ENCODE results near the gene KRT79. TPM values are rescaled to one million over a fixed set of nuclear protein-coding genes. Genes with fewer than 3 reads are reported as not detected.

Gene KRT79
- total RNA-seq, 2 donors from 2014 or later: not detected

DNA sequence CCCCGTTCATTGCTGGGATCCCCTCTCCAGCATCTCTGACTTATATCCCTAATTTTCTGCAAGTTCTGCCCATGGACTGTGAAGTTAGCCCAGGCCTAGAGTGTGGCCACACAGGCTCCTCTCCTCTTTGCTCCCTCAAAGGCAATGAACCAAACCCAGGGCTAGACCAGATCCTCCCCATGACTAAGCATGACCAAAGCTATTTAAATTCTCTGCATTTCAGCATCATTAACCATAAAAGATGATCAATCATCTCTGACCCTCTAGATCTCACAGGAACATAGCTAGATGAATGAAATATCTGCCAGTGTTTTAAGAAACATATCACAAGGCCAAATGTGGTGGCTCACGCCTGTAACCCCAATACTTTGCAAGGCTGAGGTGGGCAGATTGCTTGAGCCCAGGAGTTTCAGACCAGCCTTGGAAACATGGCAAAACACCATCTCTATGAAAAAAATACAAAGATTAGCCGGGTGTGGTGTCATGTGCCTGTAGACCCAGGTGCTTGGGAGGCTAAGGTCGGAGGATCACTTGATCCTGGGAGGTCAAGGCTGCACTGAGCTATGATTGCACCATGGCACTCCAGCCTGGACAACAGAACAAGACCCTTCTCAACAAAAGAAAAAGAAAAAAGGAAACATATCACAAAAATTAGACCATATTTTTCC is 36.0 kb downstream of the KRT79 start:
- 90 to 95% methylated on average over 4 of the region's 4 CpGs for WGBS, 2 experiments (ENCODE audit: insufficient coverage in 1 of 2, insufficient read length in 1 of 2)
- H3K9me3 Mint-ChIP-seq: no peaks in the 10 kb centered on the region
- no peaks in the 10 kb centered on the region for H3K9me3 ChIP-seq (ENCODE audit: control insufficient read depth, low read length)

DNA sequence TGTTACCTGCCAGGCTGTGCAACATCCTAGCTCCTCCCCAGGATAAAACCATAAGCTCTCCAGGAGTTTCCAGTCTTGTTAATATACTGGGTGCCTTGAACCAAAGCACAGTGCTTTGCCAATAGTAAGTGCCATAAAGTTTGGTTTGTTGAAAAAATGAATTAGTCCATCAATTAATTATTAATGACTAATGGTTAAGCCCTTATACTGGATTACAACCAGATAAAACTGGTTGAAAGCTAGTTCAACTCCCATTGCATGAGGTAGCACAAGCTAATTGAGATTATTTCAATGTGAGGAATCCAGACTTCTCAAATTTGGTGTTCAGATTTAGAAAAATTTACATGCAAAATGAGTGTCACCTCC is 36.6 kb downstream of the KRT79 start:
- no peak overlapping the region for H3K4me3 ChIP-seq (ENCODE audit: low read length)
- Mint-ChIP-seq H3K9me3 (no peaks in the 10 kb centered on the region), H3K27me3 (ENCODE audit: insufficient read depth) (peaks cover 9% of the 10 kb centered on the region), H3K4me1 (peaks cover 6% of the 10 kb centered on the region), H3K4me3 (no peak overlapping the region), H3K27ac (no peak overlapping the region), H3K36me3 (ENCODE audit: low read depth) (no peaks in the 10 kb centered on the region)
- no peaks in the 10 kb centered on the region for H3K36me3 ChIP-seq (ENCODE audit: control insufficient read depth, insufficient read depth, low read length)
- TF ChIP-seq, protein P1, sequence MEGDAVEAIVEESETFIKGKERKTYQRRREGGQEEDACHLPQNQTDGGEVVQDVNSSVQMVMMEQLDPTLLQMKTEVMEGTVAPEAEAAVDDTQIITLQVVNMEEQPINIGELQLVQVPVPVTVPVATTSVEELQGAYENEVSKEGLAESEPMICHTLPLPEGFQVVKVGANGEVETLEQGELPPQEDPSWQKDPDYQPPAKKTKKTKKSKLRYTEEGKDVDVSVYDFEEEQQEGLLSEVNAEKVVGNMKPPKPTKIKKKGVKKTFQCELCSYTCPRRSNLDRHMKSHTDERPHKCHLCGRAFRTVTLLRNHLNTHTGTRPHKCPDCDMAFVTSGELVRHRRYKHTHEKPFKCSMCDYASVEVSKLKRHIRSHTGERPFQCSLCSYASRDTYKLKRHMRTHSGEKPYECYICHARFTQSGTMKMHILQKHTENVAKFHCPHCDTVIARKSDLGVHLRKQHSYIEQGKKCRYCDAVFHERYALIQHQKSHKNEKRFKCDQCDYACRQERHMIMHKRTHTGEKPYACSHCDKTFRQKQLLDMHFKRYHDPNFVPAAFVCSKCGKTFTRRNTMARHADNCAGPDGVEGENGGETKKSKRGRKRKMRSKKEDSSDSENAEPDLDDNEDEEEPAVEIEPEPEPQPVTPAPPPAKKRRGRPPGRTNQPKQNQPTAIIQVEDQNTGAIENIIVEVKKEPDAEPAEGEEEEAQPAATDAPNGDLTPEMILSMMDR (conservative IDR thresholded peaks at IDR 0.05): no peak
- DNase-seq: no peak
- no peak overlapping the region for H3K9ac ChIP-seq (ENCODE audit: extremely low read depth, low read length, poor library complexity, severe bottlenecking)
- H3K27me3 ChIP-seq (ENCODE audit: control insufficient read depth, insufficient read depth, low read length, poor library complexity, severe bottlenecking): no peaks in the 10 kb centered on the region
- H3K9me3 ChIP-seq (ENCODE audit: control insufficient read depth, low read length): no peaks in the 10 kb centered on the region
- no peaks in the 10 kb centered on the region for H3K4me1 ChIP-seq (ENCODE audit: control insufficient read depth, insufficient read depth, low read length)
- no peak overlapping the region for H3K27ac ChIP-seq (ENCODE audit: low read depth, low read length)

More for the DNA sequence above, 36.0 kb downstream of the KRT79 start:
- Histone ChIP-seq H3K9ac (ENCODE audit: extremely low read depth, low read length, poor library complexity, severe bottlenecking) (no peak overlapping the region), H3K4me1 (ENCODE audit: control insufficient read depth, insufficient read depth, low read length) (no peaks in the 10 kb centered on the region), H3K27ac (ENCODE audit: low read depth, low read length) (no peak overlapping the region), H3K36me3 (ENCODE audit: control insufficient read depth, insufficient read depth, low read length) (no peaks in the 10 kb centered on the region), H3K27me3 (ENCODE audit: control insufficient read depth, insufficient read depth, low read length, poor library complexity, severe bottlenecking) (no peaks in the 10 kb centered on the region), H3K4me3 (ENCODE audit: low read length) (no peak overlapping the region)
- Mint-ChIP-seq H3K27me3 (ENCODE audit: insufficient read depth) (peaks cover 4% of the 10 kb centered on the region), H3K4me3 (no peak overlapping the region), H3K36me3 (ENCODE audit: low read depth) (no peaks in the 10 kb centered on the region), H3K27ac (no peak overlapping the region), H3K4me1 (peaks cover 6% of the 10 kb centered on the region)
- TF ChIP-seq, protein P1 (conservative IDR thresholded peaks at IDR 0.05): no peak
- no peak for DNase-seq

DNA sequence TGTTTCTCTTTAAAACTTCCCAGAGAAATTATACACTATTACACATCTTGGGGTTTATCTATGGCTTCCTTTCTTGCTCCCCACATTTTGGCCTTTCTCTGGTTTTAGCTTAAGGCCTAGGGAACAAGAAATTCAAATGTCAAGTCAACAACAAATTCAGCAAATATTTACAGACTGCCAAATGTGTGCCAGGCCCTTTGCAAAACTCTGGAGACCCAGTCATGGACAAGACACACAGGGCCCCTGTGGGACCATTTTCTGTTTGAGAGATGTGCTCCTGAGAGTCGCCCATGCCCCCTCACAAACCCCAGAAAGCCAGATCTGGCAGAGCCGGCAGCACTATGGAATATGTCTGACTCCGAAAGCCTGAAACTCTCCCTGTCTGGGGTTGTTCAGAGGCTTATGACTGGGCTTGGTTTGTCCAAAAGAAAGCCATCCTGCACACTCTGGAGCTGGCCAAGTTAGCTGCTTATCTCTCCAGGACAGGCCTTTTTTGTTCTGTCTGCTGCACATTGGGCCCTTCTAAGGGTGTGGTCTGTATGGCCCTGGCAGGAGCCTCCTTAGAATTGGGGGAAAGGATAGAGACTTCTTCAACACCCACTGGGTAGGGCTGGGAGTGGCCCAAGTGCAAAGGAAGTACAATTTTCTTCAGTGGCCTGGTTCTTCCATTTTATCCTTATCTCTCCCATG is 37.1 kb downstream of the KRT79 start:
- Histone ChIP-seq H3K27me3 (ENCODE audit: control insufficient read depth, insufficient read depth, low read length, poor library complexity, severe bottlenecking) (no peaks in the 10 kb centered on the region), H3K4me3 (ENCODE audit: low read length) (no peak overlapping the region), H3K36me3 (ENCODE audit: control insufficient read depth, insufficient read depth, low read length) (no peaks in the 10 kb centered on the region), H3K4me1 (ENCODE audit: control insufficient read depth, insufficient read depth, low read length) (no peaks in the 10 kb centered on the region), H3K27ac (ENCODE audit: low read depth, low read length) (no peak overlapping the region), H3K9me3 (ENCODE audit: control insufficient read depth, low read length) (no peaks in the 10 kb centered on the region), H3K9ac (ENCODE audit: extremely low read depth, low read length, poor library complexity, severe bottlenecking) (no peak overlapping the region)
- DNase-seq: no peak
- WGBS, 2 experiments (ENCODE audit: insufficient coverage in 1 of 2, insufficient read length in 1 of 2): 87 to 91% methylated on average over 3 of the region's 3 CpGs
- Mint-ChIP-seq H3K4me3 (no peak overlapping the region), H3K27ac (no peak overlapping the region), H3K27me3 (ENCODE audit: insufficient read depth) (peaks cover 9% of the 10 kb centered on the region), H3K36me3 (ENCODE audit: low read depth) (no peaks in the 10 kb centered on the region), H3K9me3 (no peaks in the 10 kb centered on the region), H3K4me1 (peaks cover 6% of the 10 kb centered on the region)
- TF ChIP-seq, protein P1 (conservative IDR thresholded peaks at IDR 0.05): no peak

All from endodermal cell (in vitro differentiated cells).